ENCODE data around the gene RASA3.

GRCh38 chr13:113967729-113968462, 164.5 kb downstream of the RASA3 start:
- TF ChIP-seq DDX20 (tag; IDR thresholded peaks at IDR 0.05; ENCODE audit: low read depth) = no peak
- TF ChIP-seq RAD21 (CRISPR knock-in tag; conservative IDR thresholded peaks at IDR 0.05 in 1 of 2, IDR thresholded peaks at IDR 0.05 in 1 of 2) = no peak
- TF ChIP-seq CBFB (CRISPR knock-in tag; IDR thresholded peaks at IDR 0.05) = no peak
- TF ChIP-seq CTCF (IDR thresholded peaks at IDR 0.05 in 2 of 3, conservative IDR thresholded peaks at IDR 0.05 in 1 of 3; ENCODE audit: insufficient read depth in 2 of 3, low read depth in 1 of 3, low read length in 3 of 3) = no peak
- TF ChIP-seq CTBP1 (IDR thresholded peaks at IDR 0.05; ENCODE audit: borderline replicate concordance) = no peak
- TF ChIP-seq ZNF76 (CRISPR knock-in tag; IDR thresholded peaks at IDR 0.05; ENCODE audit: borderline replicate concordance) = no peak
- TF ChIP-seq MXI1 (IDR thresholded peaks at IDR 0.05; ENCODE audit: low read depth, low read length) = no peak
- no peak for TF ChIP-seq GATAD2B (IDR thresholded peaks at IDR 0.05; ENCODE audit: borderline replicate concordance)

Data from K562 (cell line).